Measurements from ENCODE around the gene PSORS1C2.
"Not testable (repeated sequence)": the region's sequence is repeated elsewhere in the genome, so short reads cannot be mapped to it uniquely, and the experiment has no call there.

The PSORS1C2 gene

GRCh38 chr6:31138982-31139381, at the start of gene PSORS1C2:
TSS of gene PSORS1C2 (minus strand) at chr6:31139066. CDS start at chr6:31139026, 40 bp downstream.
- H3K27me3 ChIP-seq (ENCODE audit: control insufficient read depth, insufficient read depth, low read length) = no peaks in the 10 kb centered on the region
- peaks cover 6% of the 10 kb centered on the region for H3K4me1 ChIP-seq (ENCODE audit: control insufficient read depth, insufficient read depth, low read length)
- H3K4me3 ChIP-seq (ENCODE audit: low read length) = no peak within 1 kb of the TSS
- H3K9me3 ChIP-seq (ENCODE audit: control insufficient read depth, insufficient read depth, low read length) = no peaks in the 10 kb centered on the region
- no CpG with 5 or more reads among the region's 4 CpGs for WGBS (ENCODE audit: insufficient coverage, insufficient read length)
- no peak for DNase-seq (ENCODE audit: low read depth, low spot score)
- H3K36me3 ChIP-seq (ENCODE audit: control insufficient read depth, insufficient read depth, low read length) = no peaks in the 10 kb centered on the region
- no peak within 1 kb of the TSS for H3K27ac ChIP-seq (ENCODE audit: low read length)

- no peak for DNase-seq (ENCODE audit: low read depth, low spot score)
- Histone ChIP-seq H3K27me3 (ENCODE audit: control insufficient read depth, insufficient read depth, low read length) (no peaks in the 10 kb centered on the region), H3K4me1 (ENCODE audit: control insufficient read depth, insufficient read depth, low read length) (0 out of 2 replicates have a peak, but pooled peaks cover 2% of the 10 kb centered on the region), H3K36me3 (ENCODE audit: control insufficient read depth, insufficient read depth, low read length) (no peaks in the 10 kb centered on the region), H3K4me3 (ENCODE audit: low read length) (no peak overlapping the region), H3K27ac (ENCODE audit: low read length) (no peak overlapping the region), H3K9me3 (ENCODE audit: control insufficient read depth, insufficient read depth, low read length) (no peaks in the 10 kb centered on the region)
- WGBS (ENCODE audit: insufficient coverage, insufficient read length) = no CpG with 5 or more reads among the region's 5 CpGs
These were observed 48.9 kb upstream of the PSORS1C2 start for GRCh38 chr6:31187780-31188194.

- Histone ChIP-seq H3K27me3 (ENCODE audit: control insufficient read depth, insufficient read depth, low read length) (no peaks in the 10 kb centered on the region), H3K36me3 (ENCODE audit: control insufficient read depth, insufficient read depth, low read length) (no peaks in the 10 kb centered on the region), H3K27ac (ENCODE audit: low read length) (no peak overlapping the region), H3K9me3 (ENCODE audit: control insufficient read depth, insufficient read depth, low read length) (no peaks in the 10 kb centered on the region), H3K4me3 (ENCODE audit: low read length) (no peak overlapping the region), H3K4me1 (ENCODE audit: control insufficient read depth, insufficient read depth, low read length) (0 out of 2 replicates have a peak, but pooled peaks cover 2% of the 10 kb centered on the region)
- no peak for DNase-seq (ENCODE audit: low read depth, low spot score)
- WGBS (ENCODE audit: insufficient coverage, insufficient read length) = no CpG with 5 or more reads among the region's 24 CpGs
These were observed 47.3 kb upstream of the PSORS1C2 start for GRCh38 chr6:31186052-31186734.

DNA sequence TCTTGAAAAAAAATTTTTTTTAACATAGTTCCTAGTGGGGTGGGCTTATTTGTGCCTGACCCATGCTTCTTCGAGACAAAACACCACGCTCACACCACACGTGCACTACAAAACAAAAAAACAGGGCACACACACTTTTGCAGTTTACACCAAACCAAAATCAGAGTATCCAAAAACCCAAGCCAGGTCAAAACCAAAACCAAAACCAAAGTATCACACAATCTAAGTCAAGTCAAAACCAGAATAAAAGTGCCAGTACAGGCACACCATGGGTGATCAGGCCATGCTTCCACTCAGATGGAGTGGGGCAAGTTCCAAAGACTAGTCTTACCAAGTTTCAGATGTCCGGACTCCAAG, 46.8 kb upstream of the PSORS1C2 start:
- H3K27ac ChIP-seq (ENCODE audit: low read length); H3K4me3 ChIP-seq (ENCODE audit: low read length): not testable (repeated sequence)

GRCh38 chr6:31183859-31184258, 45.0 kb upstream of the PSORS1C2 start:
- no CpG with 5 or more reads among the region's 6 CpGs for WGBS (ENCODE audit: insufficient coverage, insufficient read length)
- H3K27ac ChIP-seq (ENCODE audit: low read length); H3K4me3 ChIP-seq (ENCODE audit: low read length): not testable (repeated sequence)

More for the DNA sequence above, 46.8 kb upstream of the PSORS1C2 start:
- not testable (repeated sequence) for DNase-seq (ENCODE audit: low read depth, low spot score); H3K9me3 ChIP-seq (ENCODE audit: control insufficient read depth, insufficient read depth, low read length); H3K36me3 ChIP-seq (ENCODE audit: control insufficient read depth, insufficient read depth, low read length); H3K27me3 ChIP-seq (ENCODE audit: control insufficient read depth, insufficient read depth, low read length); H3K4me1 ChIP-seq (ENCODE audit: control insufficient read depth, insufficient read depth, low read length)
- WGBS (ENCODE audit: insufficient coverage, insufficient read length) = no CpG with 5 or more reads among the region's 4 CpGs

DNA sequence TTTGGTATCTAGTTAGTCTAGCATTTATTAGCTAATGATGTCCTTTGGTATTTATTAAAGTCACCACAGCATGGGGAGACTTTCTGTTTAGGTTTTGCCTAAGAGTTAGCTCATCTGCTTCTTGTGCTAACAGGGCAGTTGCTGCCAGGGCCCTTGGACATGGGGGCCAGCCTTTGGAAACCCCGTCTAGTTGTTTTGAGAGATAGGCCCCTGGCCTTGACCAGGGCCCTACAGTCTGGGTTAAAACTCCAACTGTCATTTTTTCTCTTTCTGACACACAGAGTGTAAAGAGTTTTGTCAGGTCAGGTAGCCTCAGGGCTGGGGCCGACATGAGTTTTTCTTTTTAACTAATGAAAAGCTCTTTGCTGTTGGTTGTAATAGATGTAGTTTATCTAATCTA, 44.4 kb upstream of the PSORS1C2 start:
- not testable (repeated sequence) for H3K9me3 ChIP-seq (ENCODE audit: control insufficient read depth, insufficient read depth, low read length); H3K4me3 ChIP-seq (ENCODE audit: low read length); H3K27me3 ChIP-seq (ENCODE audit: control insufficient read depth, insufficient read depth, low read length); H3K27ac ChIP-seq (ENCODE audit: low read length); H3K36me3 ChIP-seq (ENCODE audit: control insufficient read depth, insufficient read depth, low read length); DNase-seq (ENCODE audit: low read depth, low spot score); H3K4me1 ChIP-seq (ENCODE audit: control insufficient read depth, insufficient read depth, low read length)
- WGBS (ENCODE audit: insufficient coverage, insufficient read length) = no CpG with 5 or more reads among the region's 2 CpGs

More at GRCh38 chr6:31183859-31184258, 45.0 kb upstream of the PSORS1C2 start:
- not testable (repeated sequence) for H3K4me1 ChIP-seq (ENCODE audit: control insufficient read depth, insufficient read depth, low read length); H3K27me3 ChIP-seq (ENCODE audit: control insufficient read depth, insufficient read depth, low read length); DNase-seq (ENCODE audit: low read depth, low spot score); H3K9me3 ChIP-seq (ENCODE audit: control insufficient read depth, insufficient read depth, low read length); H3K36me3 ChIP-seq (ENCODE audit: control insufficient read depth, insufficient read depth, low read length)

GRCh38 chr6:31180500-31180899, 41.6 kb upstream of the PSORS1C2 start:
- peaks cover 4% of the 10 kb centered on the region; the same call in 1 of the 2 replicates for H3K4me1 ChIP-seq (ENCODE audit: control insufficient read depth, insufficient read depth, low read length)
- no peak for DNase-seq (ENCODE audit: low read depth, low spot score)
- H3K27ac ChIP-seq (ENCODE audit: low read length) = no peak overlapping the region
- WGBS (ENCODE audit: insufficient coverage, insufficient read length) = no CpG with 5 or more reads among the region's 26 CpGs
- no peaks in the 10 kb centered on the region for H3K27me3 ChIP-seq (ENCODE audit: control insufficient read depth, insufficient read depth, low read length)
- H3K9me3 ChIP-seq (ENCODE audit: control insufficient read depth, insufficient read depth, low read length) = no peaks in the 10 kb centered on the region
- H3K36me3 ChIP-seq (ENCODE audit: control insufficient read depth, insufficient read depth, low read length) = no peaks in the 10 kb centered on the region
- H3K4me3 ChIP-seq (ENCODE audit: low read length) = no peak overlapping the region

GRCh38 chr6:31179896-31180295, 41.0 kb upstream of the PSORS1C2 start:
- no CpG with 5 or more reads among the region's 8 CpGs for WGBS (ENCODE audit: insufficient coverage, insufficient read length)
- H3K4me3 ChIP-seq (ENCODE audit: low read length) = no peak overlapping the region
- H3K27ac ChIP-seq (ENCODE audit: low read length) = no peak overlapping the region

GRCh38 chr6:31179042-31179386, 40.1 kb upstream of the PSORS1C2 start:
- Histone ChIP-seq H3K4me3 (ENCODE audit: low read length) (no peak overlapping the region), H3K27me3 (ENCODE audit: control insufficient read depth, insufficient read depth, low read length) (no peaks in the 10 kb centered on the region), H3K27ac (ENCODE audit: low read length) (no peak overlapping the region), H3K9me3 (ENCODE audit: control insufficient read depth, insufficient read depth, low read length) (no peaks in the 10 kb centered on the region), H3K4me1 (ENCODE audit: control insufficient read depth, insufficient read depth, low read length) (peaks cover 4% of the 10 kb centered on the region; the same call in 1 of the 2 replicates), H3K36me3 (ENCODE audit: control insufficient read depth, insufficient read depth, low read length) (no peaks in the 10 kb centered on the region)
- no peak for DNase-seq (ENCODE audit: low read depth, low spot score)
- WGBS (ENCODE audit: insufficient coverage, insufficient read length) = 100% methylated on average over 1 of the region's 4 CpGs

More at GRCh38 chr6:31179896-31180295, 41.0 kb upstream of the PSORS1C2 start:
- Histone ChIP-seq H3K9me3 (ENCODE audit: control insufficient read depth, insufficient read depth, low read length) (no peaks in the 10 kb centered on the region), H3K4me1 (ENCODE audit: control insufficient read depth, insufficient read depth, low read length) (peaks cover 4% of the 10 kb centered on the region; the same call in 1 of the 2 replicates), H3K36me3 (ENCODE audit: control insufficient read depth, insufficient read depth, low read length) (no peaks in the 10 kb centered on the region), H3K27me3 (ENCODE audit: control insufficient read depth, insufficient read depth, low read length) (no peaks in the 10 kb centered on the region)
- no peak for DNase-seq (ENCODE audit: low read depth, low spot score)

- H3K9me3 ChIP-seq (ENCODE audit: control insufficient read depth, insufficient read depth, low read length) = no peaks in the 10 kb centered on the region
- peaks cover 6% of the 10 kb centered on the region for H3K4me1 ChIP-seq (ENCODE audit: control insufficient read depth, insufficient read depth, low read length)
- no CpG with 5 or more reads among the region's 8 CpGs for WGBS (ENCODE audit: insufficient coverage, insufficient read length)
- no peak overlapping the region for H3K27ac ChIP-seq (ENCODE audit: low read length)
- H3K27me3 ChIP-seq (ENCODE audit: control insufficient read depth, insufficient read depth, low read length) = no peaks in the 10 kb centered on the region
- H3K36me3 ChIP-seq (ENCODE audit: control insufficient read depth, insufficient read depth, low read length) = no peaks in the 10 kb centered on the region
- H3K4me3 ChIP-seq (ENCODE audit: low read length) = no peak overlapping the region
- DNase-seq (ENCODE audit: low read depth, low spot score) = no peak
These were observed 39.5 kb upstream of the PSORS1C2 start for GRCh38 chr6:31178143-31179041.

Data from iPS DF 6.9 (cell line).